GM12865 (cell line): ENCODE measurements around the gene ANXA2R.

ENCODE experiments used
- DNase-seq: peaks from one replicate; pipeline ENCODE4 v3.0.0; 2010; ENCODE audit warnings: low read depth
- H3K4me3 ChIP-seq: 2 replicates; pipeline ENCODE4 v1.5.1; 2011; ENCODE audit warnings: mild to moderate bottlenecking, low read depth, low read length, control low read depth
- TF ChIP-seq, protein P1 (sequence below): IDR thresholded peaks from 2 replicates; pipeline ENCODE4 v1.5.1; 2011; ENCODE audit warnings: low read length, control low read depth, low read depth, inconsistent platforms; ENCODE audit not compliant: insufficient read depth; ENCODE audit errors: missing control alignments

The ANXA2R gene

DNA sequence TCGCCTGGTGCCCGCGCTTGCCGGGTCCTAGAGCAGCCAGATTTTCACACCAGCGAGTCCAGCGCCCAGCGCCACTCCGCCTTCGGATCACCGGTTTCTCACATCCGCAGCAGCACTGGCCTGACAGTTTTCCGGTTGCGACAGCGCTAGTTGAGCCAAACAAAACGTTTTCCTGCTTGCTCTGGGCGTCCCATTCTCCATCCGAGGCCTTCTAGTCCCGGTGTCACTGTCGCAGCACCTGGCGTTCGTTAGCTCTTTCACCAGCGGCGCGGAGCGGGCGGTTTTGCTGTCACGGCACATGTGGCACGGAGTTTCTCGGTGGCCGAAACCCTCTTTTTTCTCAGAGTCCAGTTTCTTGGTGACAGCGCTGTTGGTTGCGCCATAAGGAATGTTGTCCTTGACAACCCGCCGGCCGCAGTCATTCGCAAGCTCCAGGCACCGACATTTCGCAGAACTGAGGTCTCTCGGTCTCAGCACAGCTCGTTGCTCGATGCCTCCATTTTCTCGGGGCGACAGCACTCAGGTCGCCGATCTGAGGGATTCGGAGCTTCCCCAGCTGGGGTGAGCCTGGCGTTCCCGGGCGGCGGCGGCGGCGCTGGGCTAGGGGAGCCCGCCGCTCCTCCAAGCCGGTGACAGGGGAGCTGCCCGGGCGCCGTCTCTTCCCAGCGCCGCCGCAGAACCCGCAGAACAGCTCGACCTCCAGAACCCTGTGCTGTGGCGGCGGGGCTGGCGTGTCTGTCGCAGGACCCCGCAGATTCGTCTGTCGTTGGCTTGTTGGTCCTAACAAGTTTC is 47.8 kb downstream of the ANXA2R start:
- DNase-seq, result peak; percentile 95
- TF ChIP-seq, protein P1, sequence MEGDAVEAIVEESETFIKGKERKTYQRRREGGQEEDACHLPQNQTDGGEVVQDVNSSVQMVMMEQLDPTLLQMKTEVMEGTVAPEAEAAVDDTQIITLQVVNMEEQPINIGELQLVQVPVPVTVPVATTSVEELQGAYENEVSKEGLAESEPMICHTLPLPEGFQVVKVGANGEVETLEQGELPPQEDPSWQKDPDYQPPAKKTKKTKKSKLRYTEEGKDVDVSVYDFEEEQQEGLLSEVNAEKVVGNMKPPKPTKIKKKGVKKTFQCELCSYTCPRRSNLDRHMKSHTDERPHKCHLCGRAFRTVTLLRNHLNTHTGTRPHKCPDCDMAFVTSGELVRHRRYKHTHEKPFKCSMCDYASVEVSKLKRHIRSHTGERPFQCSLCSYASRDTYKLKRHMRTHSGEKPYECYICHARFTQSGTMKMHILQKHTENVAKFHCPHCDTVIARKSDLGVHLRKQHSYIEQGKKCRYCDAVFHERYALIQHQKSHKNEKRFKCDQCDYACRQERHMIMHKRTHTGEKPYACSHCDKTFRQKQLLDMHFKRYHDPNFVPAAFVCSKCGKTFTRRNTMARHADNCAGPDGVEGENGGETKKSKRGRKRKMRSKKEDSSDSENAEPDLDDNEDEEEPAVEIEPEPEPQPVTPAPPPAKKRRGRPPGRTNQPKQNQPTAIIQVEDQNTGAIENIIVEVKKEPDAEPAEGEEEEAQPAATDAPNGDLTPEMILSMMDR, result no peak
- H3K4me3 ChIP-seq, result peak overlapping the region; percentile 58

DNA sequence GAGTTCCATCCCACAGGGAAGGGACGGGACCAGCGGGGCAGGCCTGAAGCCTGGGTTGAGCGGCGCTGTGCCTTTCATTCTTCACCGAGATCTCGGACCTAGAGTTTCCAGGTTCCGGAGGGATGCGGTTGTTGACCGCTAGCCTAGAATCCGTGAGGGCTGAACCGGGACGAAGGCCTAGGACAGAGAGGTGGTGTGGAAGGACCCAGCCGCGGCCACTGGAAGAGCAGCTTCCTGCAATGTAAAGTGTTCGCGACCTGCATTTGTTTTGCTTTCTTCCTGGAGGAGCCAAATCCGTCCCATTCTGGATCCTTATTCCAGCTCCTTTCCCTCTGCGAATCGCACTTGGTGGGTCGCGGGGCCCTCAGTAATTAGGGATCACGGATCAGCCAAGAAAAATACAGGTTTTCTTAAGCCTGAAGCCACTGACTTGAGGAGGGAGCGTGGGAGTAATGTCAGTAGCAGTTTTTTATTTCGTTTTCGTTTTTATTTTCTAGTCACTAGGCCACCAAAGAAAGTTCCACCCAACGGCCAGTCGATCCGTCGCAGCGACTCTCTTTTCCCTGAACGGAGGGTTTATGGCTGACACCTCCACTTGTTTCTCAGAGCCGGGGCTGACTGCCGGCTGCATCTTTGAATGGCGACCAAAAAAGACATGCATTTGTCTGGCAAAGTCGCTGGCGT is 48.6 kb downstream of the ANXA2R start:
- H3K4me3 ChIP-seq, result peak overlapping the region; percentile 58
- DNase-seq, result no peak
- TF ChIP-seq, protein P1, result no peak

DNA sequence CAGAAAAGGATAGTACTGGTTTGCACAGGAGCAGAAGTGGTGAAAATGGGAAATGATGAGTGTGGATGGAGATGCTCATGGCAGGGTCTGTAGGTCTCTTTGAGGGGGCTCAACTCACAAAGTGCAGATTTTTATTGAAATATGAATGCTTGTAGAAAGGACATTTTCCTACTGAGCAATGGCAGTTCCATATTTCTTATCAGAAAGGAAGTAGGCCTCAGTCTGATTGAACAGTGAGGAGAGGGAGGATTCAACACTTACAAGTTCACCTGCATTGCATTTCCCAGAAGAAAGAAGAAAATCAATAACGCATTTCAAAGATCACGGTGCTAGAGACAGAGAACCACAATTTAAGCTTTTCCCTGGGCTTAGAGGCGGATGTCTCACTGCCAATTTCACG is 49.2 kb downstream of the ANXA2R start:
- H3K4me3 ChIP-seq, result no peak overlapping the region
- TF ChIP-seq, protein P1, result no peak
- DNase-seq, result no peak
